Lung (tissue), 12 donors: ENCODE measurements around the gene AMZ1. TPM values are rescaled to one million over a fixed set of nuclear protein-coding genes. Genes with fewer than 3 reads are reported as not detected.
A peak's percentile ranks its signal among the peaks of the same experiment; 100 is the strongest.

ENCODE experiments used
- ATAC-seq: fragments of 200-7000 bp; cut with Tn5 transposase; one replicate; pipeline ENCODE4 v1.9.1; 2020; ENCODE audit warnings: moderate number of reproducible peaks; ENCODE audit not compliant: insufficient read depth, low FRiP score
- DNase-seq, 3 donors: peaks; one replicate each; pipeline ENCODE4 v3.0.0-alpha.2; 2013 to 2017
- H3K27ac ChIP-seq, 2 donors: one replicate each; pipeline ENCODE4 v1.5.1; 2013; ENCODE audit warnings: mild to moderate bottlenecking in 2 of 2, moderate library complexity in 2 of 2, control low read depth in 1 of 2, inconsistent platforms in 1 of 2, low read depth in 1 of 2, low read length in 1 of 2
- H3K27me3 ChIP-seq, 3 donors: one replicate each; pipeline ENCODE4 v1.5.1; 2013; ENCODE audit warnings: low read length in 2 of 3; ENCODE audit not compliant: control insufficient read depth in 3 of 3, insufficient read depth in 3 of 3
- H3K36me3 ChIP-seq, 4 donors: one replicate each; pipeline ENCODE4 v1.5.1; 2013; ENCODE audit warnings: low read length in 4 of 4, mild to moderate bottlenecking in 1 of 4, moderate library complexity in 1 of 4; ENCODE audit not compliant: control insufficient read depth in 4 of 4, insufficient read depth in 4 of 4
- H3K4me1 ChIP-seq, 5 donors: one replicate each; pipeline ENCODE4 v1.5.1; 2013; ENCODE audit warnings: low read length in 5 of 5, mild to moderate bottlenecking in 2 of 5, moderate library complexity in 1 of 5; ENCODE audit not compliant: control insufficient read depth in 5 of 5, insufficient read depth in 5 of 5
- H3K4me3 ChIP-seq: one replicate; pipeline ENCODE4 v1.5.1; 2013; ENCODE audit warnings: mild to moderate bottlenecking, control low read depth, moderate library complexity
- H3K9ac ChIP-seq, 2 donors: one replicate each; pipeline ENCODE4 v1.5.1; 2013; ENCODE audit warnings: low read length in 2 of 2, control low read depth in 1 of 2; ENCODE audit not compliant: insufficient read depth in 1 of 2
- H3K9me3 ChIP-seq, 4 donors: one replicate each; pipeline ENCODE4 v1.5.1; 2013; ENCODE audit warnings: low read length in 3 of 4, mild to moderate bottlenecking in 1 of 4, moderate library complexity in 1 of 4; ENCODE audit not compliant: control insufficient read depth in 4 of 4, insufficient read depth in 3 of 4
- CTCF ChIP-seq: IDR thresholded peaks from 2 replicates; pipeline ENCODE4 v1.5.1; 2012; ENCODE audit warnings: mild to moderate bottlenecking; ENCODE audit errors: control extremely low read depth, extremely low read depth
- whole genome bisulfite sequencing, 2 donors: extraction: QIAGEN DNeasy Blood & Tissue Kit; methylation state at CpG; one replicate each; pipeline ENCODE4 v1.1.7; 2013; 5-methylcytosine and 5-hydroxymethylcytosine counted together
- polyA plus RNA-seq, 2 donors: library from polyadenylated mRNA; stranded (reverse); fragments of 200-250 nt; gene quantifications; one replicate each; pipeline ENCODE4 v1.2.1, GENCODE V29; 2013
- total RNA-seq, 2 donors: library from RNA; depleted of rRNA in 1 of 2; stranded (reverse); fragments of >200 nt in 1 of 2; gene quantifications; one replicate each; pipeline ENCODE4 v1.2.1, GENCODE V29; 2014 to 2021
- donor health status: control.
- donor health status: control.
- donor health status: Bipolar disorder and iron deficiency.
- donor health status: healthy.
- donor health status: DM: yes; HTN: yes; CAD: no.

The AMZ1 gene
- total and polyA plus RNA-seq, 4 donors, result 0.13 to 8.3 (median 0.52) TPM

DNA sequence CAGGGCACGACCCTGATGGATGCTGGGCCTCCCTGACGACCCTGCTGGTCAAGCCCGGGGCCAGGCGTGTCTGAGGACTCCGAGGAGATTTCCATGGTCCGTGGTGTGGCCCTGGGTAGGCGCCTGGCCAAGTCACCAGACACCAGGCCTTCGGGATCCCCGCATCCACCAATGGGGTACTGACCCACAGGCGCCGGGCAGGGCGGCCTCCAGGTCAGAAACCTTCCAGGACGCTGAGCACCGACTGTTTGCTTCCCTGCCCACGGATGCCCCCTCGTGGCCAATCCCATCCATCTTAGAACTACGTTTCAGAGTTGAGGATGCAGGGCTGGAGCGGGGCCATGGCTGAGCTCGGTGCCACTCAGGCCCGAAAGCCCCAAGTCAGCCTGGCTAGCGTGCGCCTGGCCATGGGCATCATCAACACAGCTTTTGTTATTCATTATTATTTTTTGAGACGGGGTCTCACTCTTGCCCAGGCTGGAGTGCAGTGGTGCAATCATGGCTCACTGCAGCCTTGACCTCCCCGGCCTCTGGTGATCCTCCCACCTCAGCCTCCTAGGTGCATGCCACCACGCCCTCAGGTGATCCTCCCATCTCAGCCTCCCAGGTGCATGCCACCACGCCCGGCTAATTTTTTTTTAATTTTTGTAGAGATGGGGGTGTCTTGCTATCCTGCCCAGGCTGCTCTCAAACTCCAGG is 7.1 kb upstream of the AMZ1 start:
- Histone ChIP-seq H3K27ac (no peak overlapping the region), H3K9me3 (peaks cover 0 to 5% (median under 1%) of the 10 kb centered on the region in 4 donors), H3K4me3 (no peak overlapping the region), H3K4me1 (peaks cover 0 to 6% (median 0%) of the 10 kb centered on the region in 5 donors), H3K36me3 (no peaks in the 10 kb centered on the region), H3K9ac (no peak overlapping the region), H3K27me3 (peaks cover 0 to 2% (median 2%) of the 10 kb centered on the region in 3 donors)
- WGBS, 2 donors, result 38 to 53% methylated on average over 27 of the region's 27 CpGs
- peak; percentile 58 to 67 (median 64) for DNase-seq
- peak; percentile 78 for TF ChIP-seq CTCF
- ATAC-seq, result peak; percentile 79

DNA sequence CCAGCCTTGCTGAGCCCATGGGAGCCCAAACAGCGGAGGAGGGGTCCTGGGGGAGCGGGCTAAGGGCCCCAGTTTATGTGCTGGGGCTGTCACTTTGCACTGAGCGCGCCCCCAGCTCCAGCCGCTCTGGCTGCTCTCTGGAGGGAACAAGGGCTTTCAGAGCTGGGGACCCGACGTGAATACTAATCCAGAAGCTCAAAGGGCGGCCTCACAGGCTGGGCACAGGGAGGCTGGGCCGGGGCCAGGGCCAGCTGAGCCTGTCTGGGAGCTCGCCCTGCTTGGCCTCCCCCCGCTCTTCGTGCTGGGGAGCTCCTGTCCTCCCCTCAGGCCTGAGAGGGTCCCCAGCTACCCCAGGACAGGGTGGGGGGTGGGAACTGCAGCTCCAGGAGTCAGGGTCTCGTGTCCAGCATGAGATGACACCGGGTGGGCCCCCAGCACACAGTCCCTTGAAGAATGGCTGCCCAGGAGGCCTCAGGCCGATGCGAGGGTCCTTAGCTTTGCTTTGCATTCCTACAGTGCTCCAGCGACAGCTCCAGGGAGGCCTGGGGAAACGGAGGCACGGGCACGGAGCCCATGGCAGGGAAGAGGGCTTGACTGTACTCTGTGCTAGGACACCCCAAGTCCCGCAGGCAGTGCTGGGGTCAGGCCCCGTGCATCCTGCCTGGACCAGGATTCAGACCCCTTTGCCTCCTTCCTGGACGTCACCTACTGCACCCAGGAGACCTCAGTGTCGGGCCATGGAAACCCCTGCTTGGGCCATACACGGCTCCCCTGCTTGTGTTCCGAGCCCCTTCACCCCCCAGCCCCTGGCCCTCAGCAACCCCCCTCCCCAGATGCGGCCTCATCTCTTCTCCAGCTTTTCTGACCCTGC is 5.8 kb upstream of the AMZ1 start:
- Histone ChIP-seq H3K9me3 (peaks cover 0 to 5% (median under 1%) of the 10 kb centered on the region in 4 donors), H3K4me3 (no peak overlapping the region), H3K9ac (no peak overlapping the region), H3K27ac (no peak overlapping the region), H3K36me3 (no peaks in the 10 kb centered on the region), H3K4me1 (peaks cover 0 to 6% (median 0%) of the 10 kb centered on the region in 5 donors), H3K27me3 (peaks cover 2 to 9% (median 3%) of the 10 kb centered on the region in 3 donors)
- WGBS, 2 donors, result 88 to 94% methylated on average over 26 to 27 of the region's 27 CpGs
- TF ChIP-seq CTCF, result no peak
- DNase-seq (peak in 1 of 3 donors; percentile 8), ATAC-seq (no peak)

- no peak overlapping the region for H3K27ac ChIP-seq
- no peak for ATAC-seq
- peaks cover 0 to 18% (median 0%) of the 10 kb centered on the region in 5 donors for H3K4me1 ChIP-seq
- H3K4me3 ChIP-seq, result no peak overlapping the region
- 93 to 94% methylated on average over 10 of the region's 11 CpGs for WGBS, 2 donors
- H3K9me3 ChIP-seq, result peaks cover 0 to 6% (median under 1%) of the 10 kb centered on the region in 4 donors
- H3K9ac ChIP-seq, result no peak overlapping the region
- H3K36me3 ChIP-seq, result no peaks in the 10 kb centered on the region
- peaks cover 2 to 25% (median 20%) of the 10 kb centered on the region in 3 donors for H3K27me3 ChIP-seq
- DNase-seq, result no peak
- no peak for TF ChIP-seq CTCF
These were observed 3.5 kb upstream of the AMZ1 start for GRCh38 chr7:2684501-2684900.
